OCI-LY7 (cell line): ENCODE results near the gene VPS72. TPM values are rescaled to one million over a fixed set of nuclear protein-coding genes. Genes with fewer than 3 reads are reported as not detected.

ENCODE experiments used
- BruUV-seq: library from RNA; stranded (reverse); fragments of 400-500 nt; replicated peaks from 2 replicates; lab custom pipeline; 2021; lab: Mats Ljungman, UMichigan
- CTCF ChIA-PET: fragments of 300-600 bp; sonication (Branson Sonifier 250); formaldehyde crosslinking; loops from one replicate; lab custom pipeline; 2022; ENCODE audit warnings: antibody characterized with exemption; ENCODE audit not compliant: unreplicated experiment; lab: Charles Lee
- POLR2A ChIA-PET: fragments of 300-600 bp; sonication (Branson Sonifier 250); formaldehyde crosslinking; loops from one replicate; lab custom pipeline; 2022; ENCODE audit warnings: antibody characterized with exemption; lab: Charles Lee
- DNase-seq: peaks from one replicate; pipeline ENCODE4 v3.0.0-alpha.2; 2015; ENCODE audit warnings: low spot score
- H2AFZ ChIP-seq: fragments of 200-600 bp; sonication (generic), shearing (Covaris generic); 2 replicates; pipeline ENCODE4 v1.6.1; 2014; ENCODE audit warnings: mild to moderate bottlenecking, antibody characterized with exemption, low read length, moderate library complexity
- H3K27ac ChIP-seq: fragments of 200-600 bp; sonication (generic); 2 replicates; pipeline ENCODE4 v1.5.1; 2014; ENCODE audit warnings: mixed run types, low read depth, mild to moderate bottlenecking, moderate library complexity, low read length, inconsistent platforms; ENCODE audit not compliant: poor library complexity, severe bottlenecking
- H3K36me3 ChIP-seq: fragments of 200-600 bp; sonication (generic); 2 replicates; pipeline ENCODE4 v1.6.1; 2014; ENCODE audit warnings: mild to moderate bottlenecking, antibody characterized with exemption, low read length, moderate library complexity, mixed read lengths; ENCODE audit not compliant: insufficient read depth
- H3K4me1 ChIP-seq: fragments of 200-600 bp; sonication (generic); 2 replicates; pipeline ENCODE4 v1.5.1; 2014; ENCODE audit warnings: mild to moderate bottlenecking, low read length; ENCODE audit not compliant: insufficient read depth, poor library complexity, severe bottlenecking
- H3K4me2 ChIP-seq: fragments of 200-600 bp; sonication (generic); 2 replicates; pipeline ENCODE4 v1.6.1; 2014; ENCODE audit warnings: mild to moderate bottlenecking, low read length
- H3K4me3 ChIP-seq: fragments of 200-600 bp; sonication (generic); 2 replicates; pipeline ENCODE4 v1.5.1; 2014; ENCODE audit warnings: mild to moderate bottlenecking, low read depth, low read length; ENCODE audit not compliant: poor library complexity, severe bottlenecking
- H3K79me2 ChIP-seq: fragments of 200-600 bp; sonication (generic); 2 replicates; pipeline ENCODE4 v1.6.1; 2016; ENCODE audit warnings: low read depth, mild to moderate bottlenecking, low read length, moderate library complexity, mixed read lengths; ENCODE audit not compliant: insufficient read depth
- H3K9me2 ChIP-seq: fragments of 200-600 bp; sonication (generic); 2 replicates; pipeline ENCODE4 v1.6.1; 2016; ENCODE audit warnings: mild to moderate bottlenecking, low read length, mixed read lengths; ENCODE audit not compliant: insufficient read depth
- H3K9me3 ChIP-seq: fragments of 200-600 bp; sonication (generic); 2 replicates; pipeline ENCODE4 v1.6.1; 2014; ENCODE audit warnings: mild to moderate bottlenecking, mixed run types, low read length, mixed read lengths
- H4K20me1 ChIP-seq: fragments of 200-600 bp; sonication (generic); 2 replicates; pipeline ENCODE4 v1.6.1; 2014; ENCODE audit warnings: mild to moderate bottlenecking, antibody characterized with exemption, low read length, moderate library complexity, mixed read lengths; ENCODE audit not compliant: insufficient read depth
- CTCF ChIP-seq: fragments of 200-600 bp; sonication (generic); conservative IDR thresholded peaks from 2 replicates; pipeline ENCODE4 v1.5.1; 2014; ENCODE audit warnings: mild to moderate bottlenecking, antibody characterized with exemption, low read length, moderate library complexity, mixed read lengths
- EZH2phosphoT487 ChIP-seq: fragments of 200-600 bp; sonication (generic); IDR thresholded peaks from 2 replicates; pipeline ENCODE4 v1.6.1; 2018; ENCODE audit warnings: low read depth, borderline replicate concordance, mild to moderate bottlenecking, mixed run types, antibody characterized with exemption, low read length, moderate library complexity, mixed read lengths
- intact Hi-C: fragments of 100-400 bp; cut with micrococcal nuclease; formaldehyde crosslinking; loops from one replicate; pipeline ENCODE4 v1.10.0; 2022; ENCODE audit not compliant: unreplicated experiment
- total RNA-seq, 2 experiments: library from RNA; depleted of rRNA in 1 of 2; stranded (reverse); fragments of >200 nt in 1 of 2; shearing (Covaris generic) in 1 of 2; gene quantifications; 2 replicates each; pipeline ENCODE4 v1.2.3, GENCODE V29; 2014 to 2022

VPS72 gene
- total RNA-seq, 2 experiments from 2014 or later: 51.1 to 54.3 TPM

- Histone ChIP-seq H4K20me1 (no peaks in the 10 kb centered on the region), H3K79me2 (no peaks in the 10 kb centered on the region), H3K9me2 (no peaks in the 10 kb centered on the region), H3K4me1 (peaks cover 37% of the 10 kb centered on the region), H3K4me2 (peak overlapping the region; percentile 96), H3K36me3 (no peaks in the 10 kb centered on the region), H3K4me3 (peak overlapping the region; percentile 71), H3K27ac (no peak overlapping the region), H2AFZ (peak overlapping the region; percentile 79), H3K9me3 (no peaks in the 10 kb centered on the region)
- POLR2A ChIA-PET: interaction anchor here (0.6 kb wide), 1 partner anchor 62 kb away, joined by 4 read pairs; no protein-coding TSS in a partner anchor
- no peak for TF ChIP-seq EZH2phosphoT487
- no peak for TF ChIP-seq CTCF
- no TSS peak for BruUV-seq
- DNase-seq: no peak
- intact Hi-C loops: no loop called here
- CTCF ChIA-PET: no interaction called here
Observed at GRCh38 chr1:151146072-151146411, 44.0 kb downstream of the VPS72 start.

- CTCF ChIA-PET: interaction anchor here (0.6 kb wide), 1 partner anchor 29 kb away, joined by 3 read pairs; no protein-coding TSS in a partner anchor
- Histone ChIP-seq H3K9me3 (no peaks in the 10 kb centered on the region), H3K4me1 (peaks cover 37% of the 10 kb centered on the region), H3K36me3 (no peaks in the 10 kb centered on the region), H3K4me2 (peak overlapping the region; percentile 96), H4K20me1 (no peaks in the 10 kb centered on the region), H3K4me3 (peak overlapping the region; percentile 71), H3K9me2 (no peaks in the 10 kb centered on the region), H2AFZ (no peak overlapping the region), H3K79me2 (no peaks in the 10 kb centered on the region), H3K27ac (no peak overlapping the region)
- POLR2A ChIA-PET: interaction anchor here (0.6 kb wide), 1 partner anchor 62 kb away, joined by 4 read pairs; no protein-coding TSS in a partner anchor
- intact Hi-C loops: no loop called here
- TF ChIP-seq EZH2phosphoT487 (no peak), CTCF (no peak)
- DNase-seq: no peak
- BruUV-seq: no TSS peak
Observed at GRCh38 chr1:151145304-151146071, 44.5 kb downstream of the VPS72 start.
